ENCODE measurements around the gene SCD5.

GRCh38 chr4:82797040-82797404, 1.6 kb downstream of the SCD5 start:
- TF ChIP-seq CTCF (IDR thresholded peaks at IDR 0.05) (no peak), ZFX (IDR thresholded peaks at IDR 0.05; ENCODE audit: borderline replicate concordance) (no peak)

Data from 22Rv1 (cell line).